ENCODE measurements around the gene HNRNPL.

Gene HNRNPL

DNA sequence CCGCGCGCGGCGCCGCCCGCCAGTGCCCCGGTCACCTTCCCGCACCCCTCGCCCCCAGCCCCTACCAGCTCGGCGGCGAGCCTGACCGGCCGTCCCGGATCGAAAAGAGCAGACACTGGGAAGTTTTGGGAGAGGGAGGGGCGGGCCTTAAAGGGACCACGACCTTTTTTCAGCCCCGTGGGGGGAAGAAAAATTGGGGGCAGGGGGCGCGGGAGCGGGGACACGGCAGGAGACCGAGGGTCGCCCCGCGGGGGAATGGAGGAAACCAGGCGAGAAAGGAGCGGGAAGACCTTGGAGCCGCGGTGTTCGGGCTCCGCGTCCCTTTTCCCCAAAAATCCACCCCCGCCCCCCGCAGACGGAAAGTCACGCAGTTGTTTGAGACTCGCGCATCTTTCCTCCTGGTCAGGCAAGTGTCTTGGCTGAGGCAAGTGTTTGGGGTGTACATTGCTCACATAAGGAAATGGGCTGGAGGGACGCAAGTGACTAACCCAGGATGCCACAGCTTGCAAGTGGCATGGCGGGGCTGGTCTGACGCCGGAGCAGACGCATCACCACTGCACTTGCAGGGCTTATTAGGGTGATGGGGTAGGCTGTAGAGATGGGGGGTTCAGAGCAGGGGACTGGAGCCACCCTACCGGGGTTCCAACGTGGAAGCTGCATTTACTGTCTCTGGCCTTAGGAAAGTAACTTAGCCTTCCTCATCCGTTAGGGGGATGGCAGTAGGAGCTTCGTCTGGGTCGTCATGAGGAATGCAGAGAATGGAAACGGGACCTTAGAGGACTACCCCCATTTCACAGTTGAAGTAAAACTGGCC lies 2.7 kb upstream of the HNRNPL start:
- TF ChIP-seq ISL1 (CRISPR knock-in tag; IDR thresholded peaks at IDR 0.05) (no peak), ZNF8 (CRISPR knock-in tag; IDR thresholded peaks at IDR 0.05) (no peak), CSDC2 (CRISPR knock-in tag; IDR thresholded peaks at IDR 0.05) (no peak), ZNF70 (CRISPR knock-in tag; IDR thresholded peaks at IDR 0.05) (no peak), PPARA (CRISPR knock-in tag; IDR thresholded peaks at IDR 0.05; ENCODE audit: borderline replicate concordance) (no peak), ZNF565 (CRISPR knock-in tag; conservative IDR thresholded peaks at IDR 0.05; ENCODE audit: low read depth) (no peak), GLIS3 (CRISPR knock-in tag; IDR thresholded peaks at IDR 0.05) (no peak)
- TF ChIP-seq, protein P1, sequence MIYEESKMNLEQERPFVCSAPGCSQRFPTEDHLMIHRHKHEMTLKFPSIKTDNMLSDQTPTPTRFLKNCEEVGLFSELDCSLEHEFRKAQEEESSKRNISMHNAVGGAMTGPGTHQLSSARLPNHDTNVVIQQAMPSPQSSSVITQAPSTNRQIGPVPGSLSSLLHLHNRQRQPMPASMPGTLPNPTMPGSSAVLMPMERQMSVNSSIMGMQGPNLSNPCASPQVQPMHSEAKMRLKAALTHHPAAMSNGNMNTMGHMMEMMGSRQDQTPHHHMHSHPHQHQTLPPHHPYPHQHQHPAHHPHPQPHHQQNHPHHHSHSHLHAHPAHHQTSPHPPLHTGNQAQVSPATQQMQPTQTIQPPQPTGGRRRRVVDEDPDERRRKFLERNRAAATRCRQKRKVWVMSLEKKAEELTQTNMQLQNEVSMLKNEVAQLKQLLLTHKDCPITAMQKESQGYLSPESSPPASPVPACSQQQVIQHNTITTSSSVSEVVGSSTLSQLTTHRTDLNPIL (CRISPR knock-in tag; IDR thresholded peaks at IDR 0.05; ENCODE audit: low read depth) = no peak
- no peak for ATAC-seq

GRCh38 chr19:38851622-38852230 lies 1.9 kb upstream of the HNRNPL start:
- TF ChIP-seq ZNF8 (CRISPR knock-in tag; IDR thresholded peaks at IDR 0.05) (no peak), ZFP3 (CRISPR knock-in tag; IDR thresholded peaks at IDR 0.05) (no peak), ESRRG (CRISPR knock-in tag; IDR thresholded peaks at IDR 0.05) (no peak), CSDC2 (CRISPR knock-in tag; IDR thresholded peaks at IDR 0.05) (no peak), ARNTL (CRISPR knock-in tag; IDR thresholded peaks at IDR 0.05; ENCODE audit: borderline replicate concordance, low read depth) (no peak), OSR1 (CRISPR knock-in tag; IDR thresholded peaks at IDR 0.05) (no peak), RARB (CRISPR knock-in tag; IDR thresholded peaks at IDR 0.05) (no peak), ZNF70 (CRISPR knock-in tag; IDR thresholded peaks at IDR 0.05) (no peak)
- TF ChIP-seq, protein P2, sequence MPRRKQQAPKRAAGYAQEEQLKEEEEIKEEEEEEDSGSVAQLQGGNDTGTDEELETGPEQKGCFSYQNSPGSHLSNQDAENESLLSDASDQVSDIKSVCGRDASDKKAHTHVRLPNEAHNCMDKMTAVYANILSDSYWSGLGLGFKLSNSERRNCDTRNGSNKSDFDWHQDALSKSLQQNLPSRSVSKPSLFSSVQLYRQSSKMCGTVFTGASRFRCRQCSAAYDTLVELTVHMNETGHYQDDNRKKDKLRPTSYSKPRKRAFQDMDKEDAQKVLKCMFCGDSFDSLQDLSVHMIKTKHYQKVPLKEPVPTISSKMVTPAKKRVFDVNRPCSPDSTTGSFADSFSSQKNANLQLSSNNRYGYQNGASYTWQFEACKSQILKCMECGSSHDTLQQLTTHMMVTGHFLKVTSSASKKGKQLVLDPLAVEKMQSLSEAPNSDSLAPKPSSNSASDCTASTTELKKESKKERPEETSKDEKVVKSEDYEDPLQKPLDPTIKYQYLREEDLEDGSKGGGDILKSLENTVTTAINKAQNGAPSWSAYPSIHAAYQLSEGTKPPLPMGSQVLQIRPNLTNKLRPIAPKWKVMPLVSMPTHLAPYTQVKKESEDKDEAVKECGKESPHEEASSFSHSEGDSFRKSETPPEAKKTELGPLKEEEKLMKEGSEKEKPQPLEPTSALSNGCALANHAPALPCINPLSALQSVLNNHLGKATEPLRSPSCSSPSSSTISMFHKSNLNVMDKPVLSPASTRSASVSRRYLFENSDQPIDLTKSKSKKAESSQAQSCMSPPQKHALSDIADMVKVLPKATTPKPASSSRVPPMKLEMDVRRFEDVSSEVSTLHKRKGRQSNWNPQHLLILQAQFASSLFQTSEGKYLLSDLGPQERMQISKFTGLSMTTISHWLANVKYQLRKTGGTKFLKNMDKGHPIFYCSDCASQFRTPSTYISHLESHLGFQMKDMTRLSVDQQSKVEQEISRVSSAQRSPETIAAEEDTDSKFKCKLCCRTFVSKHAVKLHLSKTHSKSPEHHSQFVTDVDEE (CRISPR knock-in tag; IDR thresholded peaks at IDR 0.05) = no peak
- TF ChIP-seq, protein P1 (CRISPR knock-in tag; IDR thresholded peaks at IDR 0.05; ENCODE audit: low read depth) = no peak
- TF ChIP-seq, protein P3, sequence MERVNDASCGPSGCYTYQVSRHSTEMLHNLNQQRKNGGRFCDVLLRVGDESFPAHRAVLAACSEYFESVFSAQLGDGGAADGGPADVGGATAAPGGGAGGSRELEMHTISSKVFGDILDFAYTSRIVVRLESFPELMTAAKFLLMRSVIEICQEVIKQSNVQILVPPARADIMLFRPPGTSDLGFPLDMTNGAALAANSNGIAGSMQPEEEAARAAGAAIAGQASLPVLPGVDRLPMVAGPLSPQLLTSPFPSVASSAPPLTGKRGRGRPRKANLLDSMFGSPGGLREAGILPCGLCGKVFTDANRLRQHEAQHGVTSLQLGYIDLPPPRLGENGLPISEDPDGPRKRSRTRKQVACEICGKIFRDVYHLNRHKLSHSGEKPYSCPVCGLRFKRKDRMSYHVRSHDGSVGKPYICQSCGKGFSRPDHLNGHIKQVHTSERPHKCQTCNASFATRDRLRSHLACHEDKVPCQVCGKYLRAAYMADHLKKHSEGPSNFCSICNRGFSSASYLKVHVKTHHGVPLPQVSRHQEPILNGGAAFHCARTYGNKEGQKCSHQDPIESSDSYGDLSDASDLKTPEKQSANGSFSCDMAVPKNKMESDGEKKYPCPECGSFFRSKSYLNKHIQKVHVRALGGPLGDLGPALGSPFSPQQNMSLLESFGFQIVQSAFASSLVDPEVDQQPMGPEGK (CRISPR knock-in tag; IDR thresholded peaks at IDR 0.05; ENCODE audit: borderline replicate concordance) = no peak
- peak; percentile 25 for ATAC-seq

DNA sequence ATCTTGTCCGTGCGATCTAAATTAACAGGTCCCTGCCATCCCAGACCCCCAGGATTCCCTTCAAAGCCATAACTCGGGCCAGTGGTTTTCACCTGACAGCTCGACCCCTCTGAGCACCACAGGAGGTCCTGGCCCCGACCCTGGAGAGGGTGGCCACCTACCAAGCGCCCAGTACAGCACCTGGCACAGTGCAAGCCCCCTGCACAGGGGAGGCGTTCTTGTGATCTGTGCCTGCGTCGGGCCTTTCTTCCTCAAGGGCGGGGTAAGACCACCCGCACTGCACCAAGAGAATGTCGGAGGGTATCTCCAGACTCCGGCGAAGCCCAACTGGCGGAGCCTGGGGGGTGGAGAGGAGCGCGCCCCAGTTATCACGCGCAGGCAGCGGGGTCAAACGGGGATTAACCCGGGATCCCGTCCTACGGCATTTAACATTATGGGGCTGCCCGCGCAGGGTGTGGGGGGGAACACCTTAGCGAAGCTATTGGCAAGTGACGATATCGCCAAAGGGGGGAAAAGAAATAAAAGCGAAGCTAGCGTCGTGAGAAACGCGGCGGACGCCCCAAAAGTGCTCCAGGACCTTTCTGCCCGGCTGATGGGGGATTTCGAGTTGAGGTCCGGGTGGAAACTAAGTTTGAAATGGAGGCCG lies 1.3 kb upstream of the HNRNPL start:
- no peak for ATAC-seq
- TF ChIP-seq GLIS3 (CRISPR knock-in tag; IDR thresholded peaks at IDR 0.05) = no peak
- TF ChIP-seq ISL1 (CRISPR knock-in tag; IDR thresholded peaks at IDR 0.05) = no peak
- no peak for TF ChIP-seq PPARA (CRISPR knock-in tag; IDR thresholded peaks at IDR 0.05; ENCODE audit: borderline replicate concordance)
- no peak for TF ChIP-seq ZNF565 (CRISPR knock-in tag; conservative IDR thresholded peaks at IDR 0.05; ENCODE audit: low read depth)
- TF ChIP-seq OSR1 (CRISPR knock-in tag; IDR thresholded peaks at IDR 0.05) = no peak
- TF ChIP-seq, protein P3 (CRISPR knock-in tag; IDR thresholded peaks at IDR 0.05; ENCODE audit: borderline replicate concordance) = no peak
- TF ChIP-seq RARB (CRISPR knock-in tag; IDR thresholded peaks at IDR 0.05) = no peak
- TF ChIP-seq BACH2 (CRISPR knock-in tag; IDR thresholded peaks at IDR 0.05; ENCODE audit: borderline replicate concordance) = no peak
- no peak for TF ChIP-seq ZNF70 (CRISPR knock-in tag; IDR thresholded peaks at IDR 0.05)
- TF ChIP-seq, protein P4, sequence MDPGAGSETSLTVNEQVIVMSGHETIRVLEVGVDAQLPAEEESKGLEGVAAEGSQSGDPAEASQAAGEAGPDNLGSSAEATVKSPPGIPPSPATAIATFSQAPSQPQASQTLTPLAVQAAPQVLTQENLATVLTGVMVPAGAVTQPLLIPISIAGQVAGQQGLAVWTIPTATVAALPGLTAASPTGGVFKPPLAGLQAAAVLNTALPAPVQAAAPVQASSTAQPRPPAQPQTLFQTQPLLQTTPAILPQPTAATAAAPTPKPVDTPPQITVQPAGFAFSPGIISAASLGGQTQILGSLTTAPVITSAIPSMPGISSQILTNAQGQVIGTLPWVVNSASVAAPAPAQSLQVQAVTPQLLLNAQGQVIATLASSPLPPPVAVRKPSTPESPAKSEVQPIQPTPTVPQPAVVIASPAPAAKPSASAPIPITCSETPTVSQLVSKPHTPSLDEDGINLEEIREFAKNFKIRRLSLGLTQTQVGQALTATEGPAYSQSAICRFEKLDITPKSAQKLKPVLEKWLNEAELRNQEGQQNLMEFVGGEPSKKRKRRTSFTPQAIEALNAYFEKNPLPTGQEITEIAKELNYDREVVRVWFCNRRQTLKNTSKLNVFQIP (CRISPR knock-in tag; IDR thresholded peaks at IDR 0.05; ENCODE audit: borderline replicate concordance, low read depth) = no peak
- TF ChIP-seq ARNTL (CRISPR knock-in tag; IDR thresholded peaks at IDR 0.05; ENCODE audit: borderline replicate concordance, low read depth) = no peak
- TF ChIP-seq CSDC2 (CRISPR knock-in tag; IDR thresholded peaks at IDR 0.05) = no peak
- no peak for TF ChIP-seq ESRRG (CRISPR knock-in tag; IDR thresholded peaks at IDR 0.05)
- TF ChIP-seq ZFP3 (CRISPR knock-in tag; IDR thresholded peaks at IDR 0.05) = no peak
- no peak for TF ChIP-seq TOX (CRISPR knock-in tag; IDR thresholded peaks at IDR 0.05; ENCODE audit: borderline replicate concordance)
- TF ChIP-seq ZC3H10 (CRISPR knock-in tag; IDR thresholded peaks at IDR 0.05) = no peak
- no peak for TF ChIP-seq TCF4 (CRISPR knock-in tag; IDR thresholded peaks at IDR 0.05; ENCODE audit: borderline replicate concordance)

All from SK-N-SH treated with all-trans-retinoic acid at 6 μM for 48 hours (cell line).